GM18868 (cell line): ENCODE measurements around the gene SLC30A2.

Experiments used
- ATAC-seq: cut with Tn5 transposase; IDR thresholded peaks from one replicate; pipeline ENCODE4 v1.9.1; 2021; ENCODE audit warnings: mild to moderate bottlenecking, moderate library complexity; ENCODE audit not compliant: unreplicated experiment

Gene SLC30A2

GRCh38 chr1:26023826-26024225 lies 22.1 kb downstream of the SLC30A2 start:
- no peak for ATAC-seq

DNA sequence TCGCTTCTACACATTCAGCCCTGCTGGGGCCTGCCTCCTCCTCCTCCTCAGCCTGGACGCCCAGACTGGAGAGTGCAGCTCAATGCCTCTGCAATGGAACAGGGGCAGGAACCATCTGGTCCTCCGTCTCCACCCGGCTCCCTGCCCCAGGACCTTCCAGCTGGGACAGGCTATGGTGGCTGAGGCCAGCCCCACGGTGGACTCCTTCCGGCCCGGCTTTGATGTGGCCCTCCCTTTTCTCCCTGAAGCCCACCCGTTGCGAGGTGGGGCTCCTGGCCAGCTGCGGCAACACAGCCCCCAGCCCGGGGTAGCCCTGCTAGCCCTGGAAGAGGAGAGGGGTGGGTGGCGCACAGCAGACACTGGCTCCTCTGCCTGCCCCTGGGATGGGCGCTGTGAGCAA lies 22.9 kb downstream of the SLC30A2 start:
- ATAC-seq = no peak

DNA sequence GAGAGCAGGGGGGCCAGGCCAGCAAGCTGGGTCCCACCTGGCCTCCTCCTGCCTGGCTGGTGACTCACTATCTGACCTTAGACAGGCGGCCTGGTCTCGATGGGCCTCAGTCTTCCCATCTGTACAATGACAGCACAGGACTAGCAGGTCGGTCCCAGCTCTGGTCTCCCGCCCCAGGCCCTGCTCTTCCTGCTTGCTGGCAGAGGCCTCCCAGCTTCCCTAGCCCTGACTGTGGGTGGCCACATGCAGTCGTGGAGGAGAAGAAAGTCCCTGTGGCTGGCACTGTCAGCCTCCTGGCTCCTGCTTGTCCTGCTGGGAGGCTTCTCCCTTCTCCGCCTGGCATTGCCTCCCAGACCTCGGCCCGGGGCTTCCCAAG lies 23.5 kb downstream of the SLC30A2 start:
- no peak for ATAC-seq

DNA sequence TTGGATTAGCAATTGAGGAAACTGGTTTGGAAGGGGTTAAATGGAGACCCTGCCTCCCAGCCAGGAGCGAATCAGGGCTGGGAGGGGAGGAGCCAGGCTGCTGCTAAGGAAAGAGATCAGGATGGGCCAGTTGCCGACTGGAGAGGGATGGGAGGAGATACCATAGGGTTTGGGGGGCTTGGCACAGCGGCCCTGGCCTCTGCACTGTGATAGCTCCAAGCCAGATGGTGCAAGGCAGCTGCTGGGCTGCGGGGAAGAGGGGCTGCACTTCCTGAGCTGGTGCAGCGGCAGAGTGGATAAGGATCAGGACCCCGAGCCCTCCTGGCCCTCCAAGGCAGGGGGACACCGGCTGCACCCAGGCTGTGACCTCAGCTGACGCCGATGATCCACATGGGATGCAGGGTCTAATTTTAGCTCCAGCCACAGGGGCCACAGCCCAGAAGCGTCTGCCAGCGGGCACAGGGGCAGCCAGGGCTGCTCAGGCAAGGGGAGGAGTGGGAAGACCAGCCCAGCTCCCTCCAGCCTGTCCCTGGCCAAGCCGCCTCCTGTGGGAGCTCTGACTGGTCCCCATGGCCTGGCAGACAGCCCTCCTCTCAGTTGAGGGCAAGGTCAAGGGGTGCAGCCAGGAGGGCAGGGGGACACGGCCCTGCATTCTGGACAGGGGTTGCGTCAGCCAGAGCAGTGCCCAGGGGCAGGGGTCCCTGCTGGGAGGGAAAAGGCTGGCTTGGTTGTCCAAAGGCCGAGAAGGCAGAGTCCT lies 24.1 kb downstream of the SLC30A2 start, which contains the start of gene EXTL1:
Gene EXTL1, plus strand, starts transcription at position 129 of the 757 bp plus-strand sequence. CDS start 872 bp downstream, outside the sequence.
- ATAC-seq = no peak

GRCh38 chr1:26020941-26021646 lies 24.8 kb downstream of the SLC30A2 start:
- ATAC-seq = no peak

- ATAC-seq = no peak
These were observed 25.6 kb downstream of the SLC30A2 start for GRCh38 chr1:26020330-26020768.

- ATAC-seq = no peak
These were observed 26.1 kb downstream of the SLC30A2 start for GRCh38 chr1:26019641-26020315.

DNA sequence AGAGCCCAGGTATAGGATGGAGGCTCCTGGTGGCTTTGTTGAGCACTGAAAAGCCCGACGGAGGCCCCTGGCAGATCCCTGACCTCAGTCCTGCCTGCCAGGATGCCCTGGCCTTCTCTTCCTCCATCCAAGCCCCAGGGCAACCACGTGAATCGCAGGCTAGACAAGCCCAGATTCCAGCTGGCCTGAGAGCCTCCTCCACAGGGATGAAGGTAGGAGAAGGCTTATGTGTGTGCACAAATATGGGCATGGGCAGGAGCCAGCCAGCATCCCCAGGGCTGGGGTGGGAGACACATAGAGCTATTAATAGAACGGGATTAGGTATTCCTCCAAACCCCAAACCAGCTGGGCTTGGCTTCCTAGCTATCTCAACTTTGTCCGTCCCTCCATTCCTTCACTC lies 28.3 kb downstream of the SLC30A2 start:
- no peak for ATAC-seq

GRCh38 chr1:26016953-26017545 lies 28.9 kb downstream of the SLC30A2 start:
- no peak for ATAC-seq

DNA sequence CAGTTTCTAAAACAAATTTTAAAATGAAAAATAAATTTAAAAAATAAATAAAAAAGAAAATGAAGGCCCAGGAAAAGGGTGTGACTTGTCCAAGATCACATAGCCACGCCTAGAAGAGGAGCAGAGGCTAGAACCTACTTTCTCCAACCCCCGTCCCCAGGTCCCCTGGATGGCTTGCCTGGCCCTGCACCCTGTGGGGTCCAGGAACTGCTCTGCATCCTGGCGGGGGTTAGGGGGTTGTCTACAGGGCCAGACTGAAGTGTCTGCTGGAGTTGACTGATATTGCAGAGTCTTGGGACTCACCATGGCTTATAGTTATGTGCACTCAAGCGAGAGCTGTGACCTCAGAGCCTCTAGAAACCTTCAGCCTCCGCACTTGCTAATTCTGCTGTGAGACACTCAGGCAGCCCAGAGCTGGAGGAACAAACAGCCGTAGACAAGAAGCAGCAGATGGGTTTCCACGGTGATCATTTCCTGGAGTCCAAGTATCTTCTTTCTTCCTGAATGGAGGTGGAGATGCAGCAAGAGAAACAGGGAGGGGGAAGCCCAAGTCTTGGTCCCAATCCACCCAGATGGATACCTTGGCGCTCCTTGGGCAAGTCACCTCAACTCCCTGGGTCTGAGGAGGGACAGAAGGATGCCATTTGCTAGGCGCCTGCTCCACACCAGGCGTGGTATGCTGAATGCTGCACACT lies 29.5 kb downstream of the SLC30A2 start:
- no peak for ATAC-seq

GRCh38 chr1:26015358-26015757 lies 30.6 kb downstream of the SLC30A2 start:
- ATAC-seq = no peak

- ATAC-seq = no peak
These were observed 31.7 kb downstream of the SLC30A2 start for GRCh38 chr1:26014179-26014578.

GRCh38 chr1:26012864-26013263 lies 33.1 kb downstream of the SLC30A2 start:
- ATAC-seq = no peak

DNA sequence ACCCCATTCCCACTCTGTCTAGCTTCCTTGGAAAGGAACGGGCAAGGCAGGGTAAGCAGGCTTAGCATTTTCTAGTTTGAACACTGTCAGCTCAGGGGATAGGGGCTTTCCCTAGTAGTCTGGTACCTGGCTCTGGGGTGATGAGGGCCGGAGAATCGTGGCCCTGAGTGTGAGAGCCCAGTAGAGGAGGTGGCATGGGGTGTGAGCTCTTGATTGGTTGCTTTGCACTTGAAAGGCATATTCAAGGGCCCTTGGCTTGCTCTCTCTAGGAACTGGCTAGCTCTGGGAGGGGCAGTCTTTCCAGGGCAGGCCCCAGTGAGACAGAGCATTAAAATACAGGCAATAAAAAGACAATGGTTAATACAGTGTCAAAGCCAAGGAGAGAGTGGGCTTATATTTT lies 35.1 kb downstream of the SLC30A2 start:
- no peak for ATAC-seq

DNA sequence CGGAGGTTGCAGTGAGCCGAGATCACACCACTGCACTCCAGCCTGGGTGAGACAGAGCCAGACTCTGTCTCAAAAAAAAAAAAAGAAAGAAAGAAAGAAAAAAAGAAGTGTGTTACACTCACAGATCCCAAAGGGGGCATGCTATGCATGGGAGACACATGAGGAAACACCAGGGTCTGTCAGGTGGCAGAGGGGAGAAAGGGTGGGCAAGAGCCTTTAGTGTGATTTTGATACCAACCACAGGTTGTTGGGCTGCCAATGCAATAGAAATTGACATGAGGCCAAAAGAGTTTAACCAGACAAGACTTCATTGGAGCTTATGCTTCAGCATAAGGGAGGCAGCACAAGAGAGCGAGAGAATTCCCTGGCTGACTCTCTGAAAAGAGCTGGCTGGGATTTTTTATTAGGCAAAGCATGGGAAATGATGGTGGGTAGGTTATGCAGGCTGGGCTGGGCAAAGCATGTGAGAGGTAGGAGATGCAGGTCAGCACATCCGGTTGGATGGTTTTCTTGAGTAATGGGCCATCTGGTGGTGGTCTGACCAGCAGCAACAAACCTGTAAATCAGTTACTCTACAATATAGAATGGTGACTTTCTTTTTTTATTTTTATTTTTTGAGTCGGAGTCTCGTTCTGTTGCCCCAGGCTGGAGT lies 36.0 kb downstream of the SLC30A2 start:
- ATAC-seq = no peak

- ATAC-seq = no peak
These were observed 39.2 kb downstream of the SLC30A2 start for GRCh38 chr1:26006710-26007109.

DNA sequence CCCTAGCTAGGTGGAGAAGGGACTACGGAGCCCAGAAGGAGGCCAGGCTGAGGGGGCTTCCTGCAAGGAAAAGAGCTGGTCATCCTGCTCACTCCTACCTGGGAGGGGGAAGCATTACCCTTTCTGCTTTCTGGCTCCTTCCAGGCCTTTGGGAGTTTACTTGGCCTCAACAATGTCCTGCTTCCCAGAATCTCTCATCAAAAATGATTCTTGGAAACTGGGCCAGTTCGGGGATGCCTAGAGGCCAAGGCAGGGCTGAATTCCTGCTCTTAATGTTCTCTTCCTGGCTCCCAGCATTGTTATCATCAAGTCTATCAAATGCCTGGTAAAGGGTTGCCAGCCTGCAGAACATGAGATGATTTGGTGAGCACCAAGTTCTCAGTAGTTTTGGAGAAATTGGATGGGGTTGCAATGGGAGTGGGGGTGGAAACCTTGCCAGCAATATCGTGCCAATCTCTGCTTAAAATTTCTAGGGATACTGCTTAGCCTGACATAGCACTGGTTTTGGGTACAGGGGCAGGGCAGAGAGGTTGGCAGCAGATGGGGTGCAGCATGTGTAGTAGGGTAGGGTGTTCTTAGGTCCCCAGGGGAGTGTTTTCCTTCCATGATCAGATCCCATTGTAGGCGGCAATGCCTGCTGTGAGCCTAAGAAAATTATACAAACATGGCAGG lies 40.3 kb downstream of the SLC30A2 start:
- no peak for ATAC-seq

- no peak for ATAC-seq
These were observed 42.2 kb downstream of the SLC30A2 start for GRCh38 chr1:26003756-26004155.

DNA sequence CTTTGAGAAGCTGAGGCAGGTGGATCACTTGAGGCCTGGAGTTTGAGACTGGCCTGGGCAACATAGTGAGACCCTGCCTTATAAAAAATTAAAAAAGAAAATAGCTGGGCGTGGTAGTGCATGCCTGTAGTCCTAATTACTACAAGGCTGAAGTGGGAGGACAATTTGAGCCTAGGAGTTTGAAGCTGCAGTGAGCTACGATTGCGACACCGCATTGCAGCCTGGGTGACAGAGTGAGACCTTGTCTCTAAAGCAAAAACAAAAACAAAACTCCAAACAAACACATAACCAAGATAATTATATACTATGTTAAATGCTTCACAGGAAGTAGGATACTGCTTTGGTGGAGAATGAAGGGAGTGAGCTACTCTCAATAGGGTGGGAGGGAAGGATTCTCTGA lies 42.7 kb downstream of the SLC30A2 start:
- no peak for ATAC-seq
